Vagina (tissue), 2 donors: ENCODE measurements around the gene KIF2A.

Source experiments
- POLR2AphosphoS5 ChIP-seq, 2 donors: sonication (generic); formaldehyde crosslinking; IDR thresholded peaks; one replicate each; pipeline ENCODE4 v1.9.0; 2017; ENCODE audit warnings: antibody characterized with exemption in 2 of 2, mild to moderate bottlenecking in 2 of 2, low read depth in 1 of 2; ENCODE audit not compliant: insufficient read depth in 1 of 2
- TF ChIP-seq, protein P1 (sequence below), 3 experiments: fragments of 450-650 bp in 2 of 3; fragments of 200-600 bp in 1 of 3; sonication (generic) in 1 of 3; IDR thresholded peaks; one replicate each; pipeline ENCODE4 v1.5.1; 2017 to 2019; ENCODE audit warnings: antibody characterized with exemption in 3 of 3, mild to moderate bottlenecking in 2 of 3, moderate library complexity in 2 of 3

DNA sequence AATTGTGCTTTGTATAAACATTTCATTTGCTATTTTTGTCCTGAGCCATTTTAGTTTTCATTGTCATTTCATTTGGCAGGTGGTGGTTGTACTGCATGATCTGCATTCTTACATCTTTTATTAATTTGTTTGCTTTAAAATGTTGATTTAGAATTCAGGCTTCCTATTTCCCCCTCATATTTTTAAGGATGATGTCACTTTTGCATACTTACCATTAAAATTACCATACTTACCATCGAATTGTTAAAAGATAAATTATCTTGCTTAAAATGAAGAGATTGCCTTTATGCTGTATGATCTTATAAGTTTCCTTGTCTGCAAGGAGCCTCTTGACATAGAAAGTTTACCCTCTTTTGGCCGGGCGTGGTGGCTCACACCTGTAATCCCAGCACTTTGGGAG lies 66.6 kb downstream of the KIF2A start:
- TF ChIP-seq POLR2AphosphoS5 (IDR thresholded peaks at IDR 0.05; ENCODE audit: insufficient read depth in 1 of 2, low read depth in 1 of 2): no peak
- TF ChIP-seq, protein P1, sequence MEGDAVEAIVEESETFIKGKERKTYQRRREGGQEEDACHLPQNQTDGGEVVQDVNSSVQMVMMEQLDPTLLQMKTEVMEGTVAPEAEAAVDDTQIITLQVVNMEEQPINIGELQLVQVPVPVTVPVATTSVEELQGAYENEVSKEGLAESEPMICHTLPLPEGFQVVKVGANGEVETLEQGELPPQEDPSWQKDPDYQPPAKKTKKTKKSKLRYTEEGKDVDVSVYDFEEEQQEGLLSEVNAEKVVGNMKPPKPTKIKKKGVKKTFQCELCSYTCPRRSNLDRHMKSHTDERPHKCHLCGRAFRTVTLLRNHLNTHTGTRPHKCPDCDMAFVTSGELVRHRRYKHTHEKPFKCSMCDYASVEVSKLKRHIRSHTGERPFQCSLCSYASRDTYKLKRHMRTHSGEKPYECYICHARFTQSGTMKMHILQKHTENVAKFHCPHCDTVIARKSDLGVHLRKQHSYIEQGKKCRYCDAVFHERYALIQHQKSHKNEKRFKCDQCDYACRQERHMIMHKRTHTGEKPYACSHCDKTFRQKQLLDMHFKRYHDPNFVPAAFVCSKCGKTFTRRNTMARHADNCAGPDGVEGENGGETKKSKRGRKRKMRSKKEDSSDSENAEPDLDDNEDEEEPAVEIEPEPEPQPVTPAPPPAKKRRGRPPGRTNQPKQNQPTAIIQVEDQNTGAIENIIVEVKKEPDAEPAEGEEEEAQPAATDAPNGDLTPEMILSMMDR (IDR thresholded peaks at IDR 0.05): no peak
